CD4-positive, alpha-beta T cell treated with Interleukin-2 at 100 ng/mL for 4 hours (primary cell): Measurements from ENCODE around the gene LGALS8.

Experiments
- DNase-seq: peaks from one replicate; pipeline ENCODE4 v3.0.0-alpha.2; 2020; ENCODE audit warnings: low spot score

Gene LGALS8

GRCh38 chr1:236590553-236591150, 66.9 kb downstream of the LGALS8 start:
- DNase-seq = no peak

GRCh38 chr1:236602171-236602570, 78.4 kb downstream of the LGALS8 start:
- no peak for DNase-seq
